NCI-H2171 (cell line): ENCODE measurements around the gene DHRS7C.

Source experiments
- DNase-seq: peaks from one replicate; lab custom pipeline; 2025; lab: John Stamatoyannopoulos, UW

The DHRS7C gene, protein sequence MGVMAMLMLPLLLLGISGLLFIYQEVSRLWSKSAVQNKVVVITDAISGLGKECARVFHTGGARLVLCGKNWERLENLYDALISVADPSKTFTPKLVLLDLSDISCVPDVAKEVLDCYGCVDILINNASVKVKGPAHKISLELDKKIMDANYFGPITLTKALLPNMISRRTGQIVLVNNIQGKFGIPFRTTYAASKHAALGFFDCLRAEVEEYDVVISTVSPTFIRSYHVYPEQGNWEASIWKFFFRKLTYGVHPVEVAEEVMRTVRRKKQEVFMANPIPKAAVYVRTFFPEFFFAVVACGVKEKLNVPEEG

DNA sequence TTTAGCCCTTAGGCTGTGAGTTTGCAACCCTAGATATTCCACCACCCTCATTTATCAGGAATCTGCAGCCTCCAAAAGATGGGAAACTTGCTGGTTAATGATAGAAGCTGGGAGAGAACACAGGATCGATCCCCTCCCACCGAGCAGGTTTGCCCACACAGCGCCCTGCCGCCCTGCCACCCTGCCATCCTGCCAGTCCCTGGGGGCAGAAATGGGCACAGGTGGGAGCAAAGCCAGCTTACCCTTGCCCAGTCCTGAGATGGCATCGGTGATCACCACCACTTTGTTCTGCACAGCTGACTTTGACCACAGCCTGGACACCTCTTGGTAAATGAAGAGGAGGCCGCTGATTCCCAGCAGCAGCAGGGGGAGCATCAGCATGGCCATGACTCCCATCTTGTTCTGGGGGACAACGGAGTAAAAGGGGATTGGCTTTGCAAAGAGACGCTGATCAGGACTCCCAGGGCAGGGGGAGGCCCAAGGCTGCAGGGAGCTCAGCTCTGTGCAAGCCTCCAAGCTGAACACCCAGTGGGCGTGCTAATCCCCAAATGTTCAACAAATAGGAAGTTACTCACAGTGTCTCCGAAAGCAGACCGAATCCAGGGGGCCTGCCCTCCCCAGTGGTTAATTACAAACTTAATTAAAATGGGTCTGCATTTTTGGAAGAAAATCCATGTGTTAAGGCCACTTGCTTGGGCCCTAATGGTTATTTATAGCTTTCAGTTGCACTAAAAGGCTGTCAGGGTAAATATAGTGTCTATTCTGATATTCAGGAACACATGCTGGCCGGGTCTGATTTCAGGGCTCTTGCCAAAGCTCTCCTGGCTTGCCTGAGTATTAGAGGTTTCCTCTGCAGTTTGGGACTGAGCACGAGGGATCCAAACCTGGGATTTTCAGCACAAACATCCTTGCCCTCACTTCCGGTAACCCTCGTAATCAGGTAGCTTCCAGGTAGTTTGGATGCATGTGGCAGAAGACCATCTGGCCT lies at the start of gene DHRS7C:
TSS of gene DHRS7C (minus strand) at position 704 of the 988 bp plus-strand sequence. CDS start at position 396, 308 bp downstream.
- DNase-seq: peak; percentile 54

DNA sequence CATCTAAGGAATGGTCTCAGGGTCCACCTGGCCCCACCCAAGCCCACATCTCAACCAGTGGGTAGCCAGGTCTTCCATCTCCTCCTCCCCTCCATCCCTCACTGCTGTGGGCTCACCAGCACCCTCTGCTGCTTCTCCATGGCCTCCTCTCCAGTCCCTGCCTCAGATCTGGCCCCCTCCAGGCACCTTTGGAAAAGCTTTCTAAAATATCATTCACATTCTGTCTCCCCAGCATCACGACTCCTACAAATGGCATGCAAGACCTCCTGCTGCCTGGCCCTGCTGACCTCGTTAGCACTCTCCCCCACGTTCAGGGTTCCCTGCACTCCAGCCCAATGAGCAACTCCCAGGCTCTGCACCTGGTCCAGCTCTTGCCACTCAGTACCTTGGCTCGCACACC lies 48.0 kb upstream of the DHRS7C start:
- DNase-seq: no peak

DNA sequence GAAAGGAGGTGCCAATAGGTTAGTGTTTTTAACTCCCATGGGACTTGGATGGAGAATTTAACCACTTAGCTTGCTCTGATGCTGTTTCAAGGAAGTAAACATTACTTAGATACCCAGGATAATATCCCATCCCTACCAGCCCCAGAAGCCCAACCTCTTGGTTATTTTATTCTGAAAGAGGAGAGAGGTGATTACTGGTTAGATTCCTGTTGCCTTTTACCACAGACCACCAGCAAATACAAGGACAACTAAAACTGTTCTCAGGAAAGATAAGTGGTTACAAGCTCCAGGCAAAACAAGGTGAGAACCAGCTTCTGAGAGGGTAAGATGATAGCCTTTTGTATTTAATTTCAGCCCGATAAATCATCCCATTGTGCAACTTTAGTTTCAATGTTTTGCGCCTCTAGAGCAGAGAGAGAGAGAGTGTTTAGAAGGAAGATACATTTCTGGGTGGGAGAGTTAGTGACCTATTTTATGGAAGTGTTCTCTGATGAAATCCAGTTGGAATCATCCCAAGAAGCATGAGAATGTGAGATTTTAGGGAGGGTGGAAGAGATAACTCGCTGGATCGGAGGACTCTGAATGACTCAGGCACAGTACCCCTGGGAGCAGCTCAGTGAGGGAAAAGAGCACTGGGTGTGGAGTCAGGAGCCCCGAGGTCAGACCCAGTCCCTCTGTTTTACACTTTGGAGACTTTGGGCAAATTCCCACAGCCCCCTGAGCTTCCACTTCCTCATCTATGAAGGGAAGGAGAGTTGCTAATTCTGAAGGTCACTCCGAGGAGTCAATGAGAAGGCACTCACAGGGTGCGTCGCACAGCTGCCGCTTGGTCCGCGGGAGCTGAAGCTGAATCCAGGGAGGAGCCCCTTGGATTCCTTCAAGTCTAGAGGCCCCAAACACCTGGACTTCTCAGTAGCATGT lies 46.4 kb upstream of the DHRS7C start:
- DNase-seq: no peak

DNA sequence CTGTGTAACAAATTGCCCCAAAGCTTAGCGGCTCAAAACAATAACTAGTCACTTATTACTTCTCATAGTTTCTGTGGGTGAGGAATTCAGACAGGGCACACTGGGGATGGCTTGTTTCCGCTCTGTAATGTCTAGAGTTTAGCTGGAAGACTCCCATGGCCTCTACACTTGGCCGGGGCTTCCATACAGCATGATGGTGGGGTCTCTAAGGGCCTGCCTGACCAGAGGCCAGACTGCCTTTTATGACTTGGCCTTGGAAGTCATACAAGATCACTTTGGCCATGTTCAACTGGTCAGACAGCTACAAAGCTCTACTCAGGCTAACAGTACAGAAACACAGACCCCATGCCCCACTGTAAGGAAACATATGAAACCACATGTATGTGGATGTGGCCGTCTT lies 42.5 kb upstream of the DHRS7C start:
- no peak for DNase-seq

DNA sequence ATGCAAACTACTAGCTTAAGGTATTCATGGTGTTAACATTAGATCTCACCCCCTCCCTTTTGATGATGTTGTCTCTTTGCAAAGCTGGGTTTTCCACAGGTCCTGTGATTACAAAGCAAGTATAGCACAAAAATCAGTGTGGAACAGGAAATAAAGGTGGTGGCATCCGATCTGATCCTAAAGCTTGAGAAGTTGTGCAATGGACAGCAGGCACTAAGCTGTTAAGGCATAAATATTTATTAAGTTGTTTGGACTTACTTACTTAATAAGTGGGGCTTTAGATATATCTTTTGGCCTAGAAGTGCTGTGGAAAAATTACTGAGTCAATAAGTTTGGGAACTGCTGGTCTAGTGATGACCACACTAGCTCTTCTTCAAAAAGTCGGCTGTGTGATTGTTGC lies 39.3 kb upstream of the DHRS7C start:
- DNase-seq: no peak

DNA sequence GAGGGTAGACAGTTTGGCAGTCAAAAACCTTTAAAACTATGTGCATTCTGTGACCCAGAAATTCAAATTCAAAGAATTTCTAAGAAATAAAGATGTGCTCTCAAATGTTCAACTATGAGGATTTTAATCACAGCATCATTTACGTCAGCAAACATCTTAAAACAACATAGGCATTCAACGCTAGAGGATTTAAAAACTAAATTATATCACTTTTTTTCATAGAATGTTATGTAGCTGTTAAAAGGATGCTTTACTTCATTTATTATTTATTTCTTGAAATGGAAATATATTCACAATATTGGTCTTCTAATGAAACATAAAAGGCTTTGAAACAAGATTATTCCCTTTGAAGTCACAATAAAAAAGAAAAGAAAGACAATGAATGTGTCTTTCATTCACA lies 38.0 kb upstream of the DHRS7C start:
- DNase-seq: no peak

DNA sequence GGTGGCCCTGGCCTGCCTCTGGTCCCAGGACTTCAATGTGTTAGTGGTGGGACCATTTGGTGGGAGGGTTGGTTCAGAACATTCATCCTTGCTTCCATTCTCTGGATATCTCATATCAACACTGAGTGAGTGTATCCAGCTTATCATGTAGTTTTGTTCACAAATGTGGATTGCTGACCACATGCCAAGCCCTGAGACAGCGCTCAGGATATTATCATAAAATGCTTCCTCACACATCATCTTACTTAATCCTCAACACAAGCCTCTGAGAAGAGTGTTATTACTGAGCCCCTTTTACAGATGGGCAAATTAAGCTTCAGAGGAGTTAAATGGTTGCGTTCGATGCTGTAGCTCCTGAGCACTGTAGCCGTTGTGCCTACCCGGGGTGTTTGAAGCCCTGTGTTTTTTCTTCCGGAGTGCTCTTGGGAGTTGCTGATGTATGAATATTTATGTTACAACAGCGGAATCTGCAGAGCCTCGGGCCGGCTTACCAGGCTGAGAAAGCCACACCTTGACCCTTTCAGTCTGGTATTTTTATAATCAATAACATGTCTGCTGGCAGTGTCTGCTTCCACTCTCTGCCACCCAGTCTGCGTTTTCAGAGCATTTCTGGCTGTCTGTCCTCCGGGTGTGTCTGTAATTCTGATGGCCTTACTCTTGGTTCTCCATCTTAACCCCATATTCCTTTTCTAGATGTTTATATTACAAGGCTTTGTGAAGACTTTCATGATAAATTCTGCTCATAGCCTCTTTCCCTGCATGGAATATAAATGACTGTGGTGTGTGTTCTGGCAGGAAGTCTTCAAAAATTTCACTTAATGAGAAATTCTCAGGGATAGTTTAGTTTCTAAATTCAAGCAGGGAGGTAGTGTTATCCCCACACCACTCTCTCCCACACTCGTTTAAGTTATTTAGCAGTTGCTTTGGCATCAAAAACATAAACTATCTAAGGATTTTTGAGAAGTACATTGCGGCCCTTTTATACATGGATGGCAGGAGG lies 37.2 kb upstream of the DHRS7C start:
- no peak for DNase-seq

DNA sequence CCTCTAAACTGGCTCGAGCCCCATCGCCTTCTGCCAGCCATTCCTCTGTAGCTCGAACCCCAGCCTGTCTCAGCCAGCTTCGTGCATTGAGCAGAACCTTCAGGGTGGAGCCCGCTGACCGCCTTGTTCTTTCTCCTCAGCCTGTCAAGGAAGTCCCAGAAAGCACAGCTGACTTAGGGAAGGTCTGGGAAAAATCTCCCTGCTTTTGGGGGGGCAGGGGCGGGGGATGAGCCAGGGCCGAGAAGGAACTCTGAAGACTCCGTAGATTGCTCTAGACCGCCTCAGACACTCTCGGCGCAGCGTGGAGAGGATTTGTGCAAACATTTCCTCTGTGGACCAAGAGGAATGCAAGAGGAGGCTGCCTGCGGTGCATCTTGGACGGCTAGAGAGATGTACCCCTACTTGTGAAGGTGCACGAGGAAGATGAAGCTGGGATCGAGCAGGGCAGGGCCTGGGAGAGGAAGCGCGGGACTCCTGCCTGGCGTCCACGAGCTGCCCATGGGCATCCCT lies 34.3 kb upstream of the DHRS7C start, which contains the start of gene GLP2R:
TSS of gene GLP2R (plus strand) at position 284 of the 510 bp plus-strand sequence. CDS start at position 424, 140 bp downstream.
- DNase-seq: no peak

DNA sequence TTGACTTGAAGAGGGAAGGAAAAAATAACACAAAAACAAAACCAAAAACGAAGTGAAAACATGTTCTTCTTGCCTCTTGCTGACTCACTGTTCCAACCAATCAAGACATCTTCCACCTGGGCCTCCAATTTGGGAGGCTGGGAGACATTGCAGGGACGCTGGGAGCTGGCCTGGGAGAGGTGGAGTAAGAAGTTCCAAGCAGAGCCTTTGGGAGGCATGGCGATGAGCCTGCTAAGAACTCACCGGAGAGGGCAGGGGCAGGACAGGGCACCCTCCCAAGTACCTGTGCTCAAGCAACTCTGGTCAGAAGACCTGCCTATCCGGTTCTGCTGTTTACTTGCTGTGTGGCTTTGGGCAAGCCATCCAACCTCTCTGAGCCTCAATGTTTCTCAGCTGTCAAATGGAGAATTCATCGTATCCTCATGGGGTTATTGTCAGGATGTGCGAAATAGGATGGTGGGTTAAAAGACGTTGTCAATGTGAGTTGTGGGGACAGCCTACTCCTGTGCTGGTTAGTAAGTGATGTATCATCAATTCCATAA lies 33.5 kb upstream of the DHRS7C start:
- DNase-seq: no peak

DNA sequence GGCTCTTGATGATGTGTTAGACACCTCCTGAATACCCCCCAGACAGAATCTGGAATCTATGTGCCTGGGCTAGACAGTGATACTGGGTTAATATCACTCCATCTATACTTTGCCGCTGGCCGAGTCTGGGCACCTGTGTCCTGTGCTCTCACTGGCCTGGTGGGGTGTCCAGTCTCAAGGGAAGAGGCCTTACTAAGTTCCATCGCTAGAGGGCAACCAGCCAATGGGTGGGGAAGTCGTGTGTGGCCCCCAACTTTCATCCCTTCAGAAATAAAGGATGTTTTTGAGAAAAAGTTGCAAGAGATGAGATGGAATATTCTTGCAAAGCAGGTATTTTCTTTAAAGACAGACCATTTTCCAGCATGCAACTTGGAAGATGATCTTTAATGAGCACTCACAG lies 32.7 kb upstream of the DHRS7C start:
- DNase-seq: no peak

DNA sequence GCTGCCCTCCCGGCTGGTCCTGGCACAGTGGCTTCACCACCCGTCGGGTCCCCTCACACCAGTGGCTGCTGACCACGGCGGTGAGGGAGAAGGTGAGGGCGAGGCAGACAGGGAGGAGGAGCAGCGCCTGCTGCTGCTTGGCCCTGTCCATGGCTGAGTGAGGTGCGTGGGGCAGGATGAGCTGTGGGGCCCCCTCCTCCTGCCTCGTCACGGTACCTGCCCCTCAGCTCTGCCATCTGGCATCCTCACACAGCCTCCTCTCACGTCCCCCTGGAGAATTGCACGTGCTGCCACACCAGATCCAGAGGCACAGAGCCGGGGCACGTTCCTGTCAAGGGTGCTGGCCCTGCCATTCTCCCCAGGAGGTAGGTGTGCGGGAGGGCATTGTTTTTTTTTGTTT lies 30.5 kb upstream of the DHRS7C start, which contains the start of gene GSG1L2:
TSS of gene GSG1L2 (minus strand) at position 159 of the 400 bp plus-strand sequence. CDS start at position 151, 8 bp downstream.
- DNase-seq: peak; percentile 90

DNA sequence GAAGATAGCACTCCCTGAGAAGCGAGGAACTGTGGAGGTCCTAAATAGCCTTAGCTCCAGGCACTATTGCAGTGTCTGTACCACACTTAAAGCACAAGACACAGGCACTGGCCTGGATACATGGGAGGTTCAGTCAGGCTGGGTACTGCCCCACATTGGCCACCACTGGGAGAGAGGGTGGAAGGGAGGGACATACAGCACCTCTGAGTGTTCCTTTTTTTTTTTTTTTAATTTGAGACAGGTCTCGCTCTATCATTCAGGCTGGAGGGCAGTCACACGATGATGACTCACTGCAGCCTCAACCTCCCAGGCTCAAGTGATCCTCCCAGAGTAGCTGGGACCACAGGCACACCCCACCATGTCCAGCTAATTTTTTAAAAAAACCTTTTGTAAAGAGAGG lies 29.1 kb upstream of the DHRS7C start:
- DNase-seq: no peak

DNA sequence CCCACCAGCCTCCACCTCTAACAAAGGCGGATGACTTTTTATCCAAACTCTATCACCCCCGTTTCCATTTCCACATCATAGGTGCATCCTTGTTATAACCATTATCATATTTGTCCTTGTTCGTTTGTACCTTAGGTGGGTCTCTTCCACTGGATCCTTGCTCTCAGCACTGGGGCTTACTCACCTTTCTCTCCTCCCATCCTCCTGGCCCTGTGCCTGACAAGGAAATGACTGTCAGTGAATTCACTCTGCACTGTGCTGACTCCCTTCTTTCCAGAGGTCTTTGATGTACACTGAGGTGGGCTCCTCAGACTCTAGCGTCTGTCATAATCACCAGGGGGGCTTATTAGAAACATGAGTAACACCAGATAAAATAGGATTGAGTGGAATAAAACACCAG lies 27.4 kb upstream of the DHRS7C start:
- no peak for DNase-seq

DNA sequence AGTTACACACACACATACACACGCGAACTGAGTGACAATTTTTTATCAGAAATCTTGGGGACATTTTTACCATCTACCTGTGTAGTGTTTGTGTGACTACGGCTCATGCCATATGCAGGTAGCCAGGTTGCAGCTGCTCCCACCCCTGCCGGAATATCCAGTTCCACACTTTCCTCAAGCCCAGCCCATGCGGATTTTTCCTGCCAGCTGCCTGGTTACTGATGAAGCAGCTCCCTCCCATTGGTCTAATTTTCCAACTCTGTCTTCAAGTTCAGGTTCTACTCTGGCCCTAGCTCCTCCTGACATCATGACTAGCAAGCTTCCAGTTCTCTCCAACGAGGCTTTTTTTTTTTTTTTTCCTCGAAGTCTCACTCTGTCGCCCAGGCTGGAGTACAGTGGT lies 25.7 kb upstream of the DHRS7C start:
- DNase-seq: peak; percentile 48

DNA sequence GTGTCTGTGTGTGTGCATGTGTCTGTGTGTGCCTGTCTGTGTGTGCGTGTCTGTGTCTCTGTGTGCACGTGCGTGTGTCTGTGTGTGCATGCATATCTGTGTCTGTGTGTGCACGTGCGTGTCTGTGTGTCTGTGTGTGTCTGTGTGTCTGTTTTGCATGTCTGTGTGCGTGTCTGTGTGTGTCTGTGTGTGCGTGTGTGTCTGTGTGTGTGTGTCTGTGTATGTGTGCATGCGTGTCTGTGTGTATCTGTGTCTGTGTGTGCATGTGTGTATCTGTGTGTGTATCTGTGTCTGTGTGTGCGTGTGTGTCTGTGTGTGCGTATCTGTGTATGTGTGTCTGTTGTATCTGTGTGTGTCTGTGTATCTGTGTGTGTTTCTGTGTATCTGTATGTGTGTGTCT lies 25.1 kb upstream of the DHRS7C start:
- no peak for DNase-seq

DNA sequence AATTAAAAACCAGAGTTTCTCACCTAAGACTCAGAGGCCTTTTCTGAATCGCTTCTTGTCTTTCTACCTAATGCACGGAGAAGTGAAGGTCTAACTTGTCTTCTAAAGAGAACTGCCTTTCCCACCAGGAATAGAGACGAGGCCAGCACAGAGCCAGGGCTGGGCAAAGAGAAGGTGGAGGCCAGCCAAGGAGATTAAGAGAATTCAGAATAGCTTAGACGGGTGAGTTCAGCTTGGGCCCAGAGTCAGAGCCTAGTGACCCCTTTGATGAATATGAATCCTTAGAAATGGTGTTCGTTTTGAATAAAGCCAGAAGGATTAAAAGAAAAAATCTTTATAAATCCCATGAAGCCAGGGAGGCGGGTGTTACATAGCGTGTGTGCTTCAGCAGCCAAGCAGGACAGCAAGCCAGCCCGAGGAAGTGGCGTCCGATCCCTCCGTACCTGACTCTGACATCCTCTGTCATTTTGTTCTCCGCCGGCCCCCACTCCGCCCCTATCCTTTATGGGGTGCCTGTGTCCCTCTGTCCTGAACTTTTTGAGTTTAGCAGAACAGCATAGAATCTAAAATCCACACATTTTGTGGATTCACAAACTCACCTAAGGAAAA lies 23.0 kb upstream of the DHRS7C start:
- no peak for DNase-seq

DNA sequence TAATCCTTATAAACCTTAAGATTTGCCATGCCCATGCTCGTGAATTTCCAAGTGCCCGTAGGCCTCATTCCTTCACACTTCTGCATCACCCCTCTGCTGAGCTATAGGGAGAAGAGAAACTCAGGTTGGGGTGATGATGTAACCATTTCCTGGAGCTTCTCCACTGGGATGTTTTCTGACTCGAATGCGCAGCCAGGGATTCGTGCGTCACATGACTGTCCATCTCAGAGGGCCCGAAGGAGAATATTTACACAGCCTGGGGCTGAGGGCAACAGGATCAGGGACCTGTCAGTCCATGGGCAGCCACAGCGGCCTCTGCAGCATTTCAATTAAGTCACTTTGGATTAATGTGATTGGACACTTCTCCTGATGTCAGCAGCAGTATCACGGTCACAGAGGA lies 21.8 kb upstream of the DHRS7C start:
- no peak for DNase-seq

DNA sequence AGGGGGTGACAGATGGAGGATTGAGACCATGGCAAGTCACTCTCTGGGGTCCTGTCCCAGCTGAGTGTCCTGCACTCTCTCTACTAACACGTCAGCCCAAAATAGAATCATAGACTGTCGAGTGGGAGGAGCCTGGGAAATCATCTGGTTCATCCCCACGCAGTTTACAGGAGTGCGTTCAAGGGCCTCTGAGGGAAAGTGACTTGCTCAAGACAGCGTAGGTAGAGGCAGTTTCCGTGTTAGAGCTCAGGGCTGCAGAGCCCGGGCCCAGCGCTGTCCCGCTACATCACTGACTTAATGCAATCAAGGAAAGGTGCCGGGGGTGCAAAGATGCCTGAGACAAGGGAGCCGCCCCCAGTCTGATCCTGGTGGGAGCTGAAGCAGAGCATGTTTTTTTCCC lies 20.1 kb upstream of the DHRS7C start:
- no peak for DNase-seq

DNA sequence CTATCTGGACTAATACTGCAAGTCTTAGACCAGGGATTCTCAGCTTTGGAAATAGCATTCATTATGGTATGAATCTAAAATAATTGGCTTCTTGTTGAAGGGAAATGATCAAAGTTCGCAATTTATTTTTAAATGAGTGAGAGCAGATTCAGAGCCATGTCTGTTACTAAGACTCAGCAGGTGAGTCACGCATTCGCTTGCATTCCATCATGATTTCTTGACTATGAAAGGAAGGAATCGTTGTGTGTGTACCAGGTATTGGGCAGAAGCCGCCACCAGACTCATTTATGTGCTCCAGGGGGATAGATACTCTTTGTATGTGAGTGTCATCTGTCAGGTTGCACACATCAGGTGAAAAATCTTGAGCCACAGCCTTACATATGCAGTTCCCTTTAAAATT lies 19.7 kb upstream of the DHRS7C start:
- no peak for DNase-seq
